ENCODE results near the gene GNG8. TPM values are rescaled to one million over a fixed set of nuclear protein-coding genes. Genes with fewer than 3 reads are reported as not detected.
A peak's percentile ranks its signal among the peaks of the same experiment; 100 is the strongest.

Gene GNG8
- total and polyA plus RNA-seq, 2 experiments from 2014 or later: 5.9 TPM; not detected in 1

GRCh38 chr19:46634045-46634655, 1.9 kb downstream of the GNG8 start (continued):
- TF ChIP-seq ZNF331 (CRISPR knock-in tag; IDR thresholded peaks at IDR 0.05; ENCODE audit: low read depth) (no peak), JUNB (IDR thresholded peaks at IDR 0.05; ENCODE audit: unreplicated experiment) (no peak), STAT1 (IDR thresholded peaks at IDR 0.05; ENCODE audit: unreplicated experiment) (no peak), POLR2AphosphoS5 (IDR thresholded peaks at IDR 0.05; ENCODE audit: low read depth) (no peak), CREB1 (CRISPR knock-in tag; IDR thresholded peaks at IDR 0.05; ENCODE audit: low read depth) (no peak), CTCF (conservative IDR thresholded peaks at IDR 0.05; ENCODE audit: low read depth in 2 of 2) (no peak), REST (IDR thresholded peaks at IDR 0.05; ENCODE audit: unreplicated experiment) (no peak), ZNF114 (CRISPR knock-in tag; IDR thresholded peaks at IDR 0.05) (no peak)

- Mint-ChIP-seq H3K9me3 (no peaks in the 10 kb centered on the region), H3K27ac (no peak overlapping the region), H3K4me3 (peak overlapping the region; percentile 65; the same call in 2 of the 3 replicates), H3K36me3 (ENCODE audit: low read depth) (no peaks in the 10 kb centered on the region), H3K4me1 (peaks cover 23% of the 10 kb centered on the region), H3K27me3 (ENCODE audit: insufficient read depth, low read depth, poor library complexity) (peaks cover 37% of the 10 kb centered on the region)
- H3K27me3 ChIP-seq (ENCODE audit: insufficient read depth): peaks cover 53% of the 10 kb centered on the region
- no peaks in the 10 kb centered on the region for H3K9me2 ChIP-seq (ENCODE audit: insufficient read depth)
- H2AFZ ChIP-seq: no peak overlapping the region
- no peaks in the 10 kb centered on the region; the same call in 1 of the 2 replicates for H4K20me1 ChIP-seq (replicated peaks; ENCODE audit: insufficient read depth)
- H3K4me2 ChIP-seq: no peak overlapping the region
- no peaks in the 10 kb centered on the region for H3K36me3 ChIP-seq (ENCODE audit: insufficient read depth)
- H3K4me1 ChIP-seq (ENCODE audit: insufficient read depth): peaks cover 27% of the 10 kb centered on the region
- 0 out of 2 replicates have a peak, but pooled peaks cover 2% of the 10 kb centered on the region for H3F3A ChIP-seq (replicated peaks; ENCODE audit: low read depth)
- DNase-seq (ENCODE audit: low spot score) (no peak), ATAC-seq (no peak)
- no peak overlapping the region for H3K4me3 ChIP-seq
- H3K79me2 ChIP-seq (replicated peaks; ENCODE audit: insufficient read depth): no peaks in the 10 kb centered on the region
- H3K27ac ChIP-seq (ENCODE audit: low read depth): no peak overlapping the region
- no peak for TF ChIP-seq POLR2AphosphoS5 (IDR thresholded peaks at IDR 0.05; ENCODE audit: low read depth)
- TF ChIP-seq JUNB (IDR thresholded peaks at IDR 0.05; ENCODE audit: unreplicated experiment): no peak
- no peak for TF ChIP-seq CREB1 (CRISPR knock-in tag; IDR thresholded peaks at IDR 0.05; ENCODE audit: low read depth)
- no peak for TF ChIP-seq ZNF114 (CRISPR knock-in tag; IDR thresholded peaks at IDR 0.05)
- no peak for TF ChIP-seq EZH2 (IDR thresholded peaks at IDR 0.05; ENCODE audit: low read depth, unreplicated experiment)
- TF ChIP-seq NANOG (IDR thresholded peaks at IDR 0.05; ENCODE audit: borderline replicate concordance): no peak
- TF ChIP-seq ETS1 (IDR thresholded peaks at IDR 0.05): no peak
- no peak for TF ChIP-seq EZH2phosphoT487 (IDR thresholded peaks at IDR 0.05; ENCODE audit: unreplicated experiment)
Measured at GRCh38 chr19:46633130-46633529, 2.9 kb downstream of the GNG8 start.

All from GM23338 (cell line).